PC-3 (cell line): ENCODE results near the gene AFG3L2. TPM values are rescaled to one million over a fixed set of nuclear protein-coding genes. Genes with fewer than 3 reads are reported as not detected.
A peak's percentile ranks its signal among the peaks of the same experiment; 100 is the strongest.

Experiments
- ATAC-seq: fragments of 200-7000 bp; cut with Tn5 transposase; 2 replicates; pipeline ENCODE4 v1.9.1; 2020; ENCODE audit warnings: mild to moderate bottlenecking, moderate library complexity
- BruUV-seq: library from RNA; stranded (reverse); fragments of 400-500 nt; replicated peaks from 2 replicates; lab custom pipeline; 2021; lab: Mats Ljungman, UMichigan
- CTCF ChIA-PET: fragments of 300-600 bp; sonication (Branson Sonifier 250); formaldehyde crosslinking; loops from one replicate; lab custom pipeline; 2022; ENCODE audit warnings: antibody characterized with exemption; lab: Charles Lee
- POLR2A ChIA-PET: fragments of 300-600 bp; sonication (Branson Sonifier 250); formaldehyde crosslinking; loops from one replicate; lab custom pipeline; 2022; ENCODE audit warnings: antibody characterized with exemption; ENCODE audit not compliant: unreplicated experiment; lab: Charles Lee
- DNase-seq: peaks from one replicate; pipeline ENCODE4 v3.0.0-alpha.2; 2015
- H2AFZ ChIP-seq: fragments of 300-600 bp; sonication (generic); 2 replicates; pipeline ENCODE4 v1.6.0; 2016; ENCODE audit warnings: antibody characterized with exemption, low read length
- H3F3A ChIP-seq: fragments of 300-600 bp; sonication (generic); one replicate; pipeline ENCODE4 v1.6.0; 2017; ENCODE audit warnings: antibody characterized with exemption, low read length, control low read depth, mild to moderate bottlenecking; ENCODE audit not compliant: unreplicated experiment
- H3K27ac ChIP-seq: fragments of 300-600 bp; sonication (generic); 2 replicates; pipeline ENCODE4 v1.5.1; 2016; ENCODE audit warnings: mild to moderate bottlenecking, low read length
- H3K27me3 ChIP-seq: fragments of 300-600 bp; sonication (generic); 2 replicates; pipeline ENCODE4 v1.6.1; 2016; ENCODE audit warnings: low read length, mixed read lengths
- H3K36me3 ChIP-seq: fragments of 300-600 bp; sonication (generic); 2 replicates; pipeline ENCODE4 v1.6.1; 2016; ENCODE audit warnings: low read depth, mixed run types, low read length, mixed read lengths
- H3K4me1 ChIP-seq: fragments of 300-600 bp; sonication (generic); 2 replicates; pipeline ENCODE4 v1.5.1; 2016; ENCODE audit warnings: low read length; ENCODE audit not compliant: insufficient read depth
- H3K4me2 ChIP-seq: fragments of 300-600 bp; sonication (generic); 2 replicates; pipeline ENCODE4 v1.6.0; 2016; ENCODE audit warnings: low read length
- H3K4me3 ChIP-seq: fragments of 300-600 bp; sonication (generic); 2 replicates; pipeline ENCODE4 v1.5.1; 2016; ENCODE audit warnings: mild to moderate bottlenecking, low read length, mixed read lengths
- H3K79me2 ChIP-seq: fragments of 300-600 bp; sonication (generic); 2 replicates; pipeline ENCODE4 v1.6.1; 2017; ENCODE audit warnings: low read length, mixed read lengths
- H3K9ac ChIP-seq: fragments of 300-600 bp; sonication (generic); 2 replicates; pipeline ENCODE4 v1.6.0; 2016; ENCODE audit warnings: mild to moderate bottlenecking, low read length
- H3K9me2 ChIP-seq: fragments of 300-600 bp; sonication (generic); replicated peaks from 2 replicates; pipeline ENCODE4 v1.6.1; 2016; ENCODE audit warnings: mixed run types, low read length, mixed read lengths
- H3K9me3 ChIP-seq: fragments of 300-600 bp; sonication (generic); 2 replicates; pipeline ENCODE4 v1.6.1; 2016; ENCODE audit warnings: low read length, mixed read lengths
- H4K20me1 ChIP-seq: fragments of 300-600 bp; sonication (generic); 2 replicates; pipeline ENCODE4 v1.6.1; 2016; ENCODE audit warnings: low read length, mixed read lengths
- CTCF ChIP-seq: fragments of 300-600 bp; sonication (generic); conservative IDR thresholded peaks from 2 replicates; pipeline ENCODE4 v1.5.1; 2017; ENCODE audit warnings: antibody characterized with exemption, low read depth, mild to moderate bottlenecking, low read length
- EZH2 ChIP-seq: fragments of 300-600 bp; sonication (generic); IDR thresholded peaks from one replicate; pipeline ENCODE4 v1.6.1; 2017; ENCODE audit warnings: antibody characterized with exemption, mild to moderate bottlenecking, low read length; ENCODE audit not compliant: unreplicated experiment
- EZH2phosphoT487 ChIP-seq: fragments of 300-600 bp; sonication (generic); IDR thresholded peaks from 2 replicates; pipeline ENCODE4 v1.6.1; 2018; ENCODE audit warnings: mild to moderate bottlenecking, antibody characterized with exemption, low read length, borderline replicate concordance
- intact Hi-C: fragments of 100-400 bp; cut with micrococcal nuclease; formaldehyde crosslinking; loops from 2 replicates; pipeline ENCODE4 v1.9.0; 2023
- total RNA-seq: library from RNA; depleted of rRNA; stranded (reverse); fragments of >200 nt; gene quantifications from 2 replicates; pipeline ENCODE4 v1.2.3, GENCODE V29; 2014

AFG3L2 gene
- total RNA-seq, 1 experiment from 2014 or later = 79.3 TPM

- POLR2A ChIA-PET = no interaction called here
- H3K9me3 ChIP-seq = no peaks in the 10 kb centered on the region
- peak overlapping the region; percentile 87; the same call in 1 of the 2 replicates for H3K4me3 ChIP-seq
- no peak for ATAC-seq
- CTCF ChIA-PET = no interaction called here
- peaks cover 32% of the 10 kb centered on the region for H3K4me1 ChIP-seq
- H3K4me2 ChIP-seq = peak overlapping the region; percentile 96
- intact Hi-C loops = no loop called here
- 0 out of 2 replicates have a peak, but pooled peaks cover 4% of the 10 kb centered on the region for H3K27me3 ChIP-seq
- BruUV-seq = no TSS peak
- no peaks in the 10 kb centered on the region for H3K36me3 ChIP-seq
- H4K20me1 ChIP-seq = no peaks in the 10 kb centered on the region
- no peaks in the 10 kb centered on the region for H3F3A ChIP-seq
- TF ChIP-seq EZH2phosphoT487 (no peak), EZH2 (no peak), CTCF (no peak)
- DNase-seq = no peak
- H2AFZ ChIP-seq = no peak overlapping the region; the same call in 1 of the 2 replicates
- no peak overlapping the region for H3K27ac ChIP-seq
- no peaks in the 10 kb centered on the region for H3K9me2 ChIP-seq
- no peak overlapping the region for H3K9ac ChIP-seq
- H3K79me2 ChIP-seq = peaks cover 33% of the 10 kb centered on the region
Observed at GRCh38 chr18:12406371-12407111, 29.5 kb upstream of the AFG3L2 start.

GRCh38 chr18:12405066-12405465, 28.0 kb upstream of the AFG3L2 start:
- Histone ChIP-seq H3K4me2 (no peak overlapping the region), H3K27me3 (0 out of 2 replicates have a peak, but pooled peaks cover 4% of the 10 kb centered on the region), H3K9ac (no peak overlapping the region), H2AFZ (no peak overlapping the region), H4K20me1 (no peaks in the 10 kb centered on the region), H3K9me3 (no peaks in the 10 kb centered on the region), H3K36me3 (no peaks in the 10 kb centered on the region), H3K9me2 (no peaks in the 10 kb centered on the region), H3K79me2 (peaks cover 19% of the 10 kb centered on the region), H3K27ac (no peak overlapping the region), H3K4me3 (no peak overlapping the region), H3K4me1 (peaks cover 32% of the 10 kb centered on the region), H3F3A (no peaks in the 10 kb centered on the region)
- BruUV-seq = no TSS peak
- ATAC-seq = no peak
- DNase-seq = no peak
- TF ChIP-seq EZH2phosphoT487 = no peak
- ChIA-PET POLR2A (no interaction called here), CTCF (no interaction called here)
- intact Hi-C loops = no loop called here

GRCh38 chr18:12403601-12404506, 26.8 kb upstream of the AFG3L2 start:
- no TSS peak for BruUV-seq
- H3K27ac ChIP-seq = peak overlapping the region; percentile 38
- H3K4me1 ChIP-seq = peaks cover 27% of the 10 kb centered on the region
- no peaks in the 10 kb centered on the region for H3F3A ChIP-seq
- H3K4me3 ChIP-seq = no peak overlapping the region
- peak overlapping the region; percentile 59 for H3K4me2 ChIP-seq
- no peak overlapping the region for H3K9ac ChIP-seq
- no peaks in the 10 kb centered on the region for H4K20me1 ChIP-seq
- H3K9me2 ChIP-seq = no peaks in the 10 kb centered on the region
- DNase-seq = peak; percentile 88
- no peak overlapping the region for H2AFZ ChIP-seq
- TF ChIP-seq EZH2phosphoT487 = no peak
- no peak for TF ChIP-seq EZH2
- no peak for TF ChIP-seq CTCF
- peaks cover 7% of the 10 kb centered on the region for H3K79me2 ChIP-seq
- H3K36me3 ChIP-seq = no peaks in the 10 kb centered on the region
- intact Hi-C loops = no loop called here
- H3K27me3 ChIP-seq = 0 out of 2 replicates have a peak, but pooled peaks cover 4% of the 10 kb centered on the region
- no peaks in the 10 kb centered on the region for H3K9me3 ChIP-seq
- peak; percentile 28 for ATAC-seq
- ChIA-PET POLR2A (interaction anchor here (0.5 to 0.7 kb wide), 2 partner anchors 9 to 480 kb away, joined by 3 to 18 read pairs; partner anchors contain the start of gene PTPN2), CTCF (no interaction called here)
